Kidney epithelial cell (primary cell): Measurements from ENCODE around the gene ABHD8. TPM values are rescaled to one million over a fixed set of nuclear protein-coding genes. Genes with fewer than 3 reads are reported as not detected.

Experiments used
- DNase-seq: peaks from one replicate; pipeline ENCODE4 v3.0.0-alpha.2; 2010; ENCODE audit warnings: low read depth
- H3K27me3 ChIP-seq: 2 replicates; pipeline ENCODE4 v1.6.0; 2011; ENCODE audit warnings: low read length; ENCODE audit not compliant: control insufficient read depth, insufficient read depth
- H3K36me3 ChIP-seq: 2 replicates; pipeline ENCODE4 v1.5.1; 2011; ENCODE audit warnings: low read length; ENCODE audit not compliant: control insufficient read depth, insufficient read depth
- H3K4me3 ChIP-seq: 2 replicates; pipeline ENCODE4 v1.5.1; 2011; ENCODE audit warnings: low read depth, mild to moderate bottlenecking, control low read depth, low read length
- total RNA-seq: library from RNA; depleted of rRNA; stranded (reverse); fragments of >200 nt; gene quantifications from 2 replicates; pipeline ENCODE4 v1.2.3, GENCODE V29; 2015
- TF ChIP-seq, protein P1 (sequence below): IDR thresholded peaks from 2 replicates; pipeline ENCODE4 v1.5.1; 2011; ENCODE audit warnings: mild to moderate bottlenecking, moderate library complexity, low read length, control low read depth, inconsistent platforms; ENCODE audit not compliant: insufficient read depth, poor library complexity, severe bottlenecking

Gene ABHD8
- total RNA-seq, 1 donor from 2014 or later, result 18.6 TPM

- Histone ChIP-seq H3K27me3 (no peaks in the 10 kb centered on the region), H3K4me3 (peak overlapping the region; percentile 95), H3K36me3 (no peaks in the 10 kb centered on the region)
- DNase-seq, result no peak
- TF ChIP-seq, protein P1, sequence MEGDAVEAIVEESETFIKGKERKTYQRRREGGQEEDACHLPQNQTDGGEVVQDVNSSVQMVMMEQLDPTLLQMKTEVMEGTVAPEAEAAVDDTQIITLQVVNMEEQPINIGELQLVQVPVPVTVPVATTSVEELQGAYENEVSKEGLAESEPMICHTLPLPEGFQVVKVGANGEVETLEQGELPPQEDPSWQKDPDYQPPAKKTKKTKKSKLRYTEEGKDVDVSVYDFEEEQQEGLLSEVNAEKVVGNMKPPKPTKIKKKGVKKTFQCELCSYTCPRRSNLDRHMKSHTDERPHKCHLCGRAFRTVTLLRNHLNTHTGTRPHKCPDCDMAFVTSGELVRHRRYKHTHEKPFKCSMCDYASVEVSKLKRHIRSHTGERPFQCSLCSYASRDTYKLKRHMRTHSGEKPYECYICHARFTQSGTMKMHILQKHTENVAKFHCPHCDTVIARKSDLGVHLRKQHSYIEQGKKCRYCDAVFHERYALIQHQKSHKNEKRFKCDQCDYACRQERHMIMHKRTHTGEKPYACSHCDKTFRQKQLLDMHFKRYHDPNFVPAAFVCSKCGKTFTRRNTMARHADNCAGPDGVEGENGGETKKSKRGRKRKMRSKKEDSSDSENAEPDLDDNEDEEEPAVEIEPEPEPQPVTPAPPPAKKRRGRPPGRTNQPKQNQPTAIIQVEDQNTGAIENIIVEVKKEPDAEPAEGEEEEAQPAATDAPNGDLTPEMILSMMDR, result no peak
Measured at GRCh38 chr19:17244618-17245534, 58.3 kb downstream of the ABHD8 start.

GRCh38 chr19:17243830-17244617 lies 59.2 kb downstream of the ABHD8 start:
- Histone ChIP-seq H3K36me3 (no peaks in the 10 kb centered on the region), H3K27me3 (no peaks in the 10 kb centered on the region), H3K4me3 (peak overlapping the region; percentile 95)
- TF ChIP-seq, protein P1, result no peak
- no peak for DNase-seq

DNA sequence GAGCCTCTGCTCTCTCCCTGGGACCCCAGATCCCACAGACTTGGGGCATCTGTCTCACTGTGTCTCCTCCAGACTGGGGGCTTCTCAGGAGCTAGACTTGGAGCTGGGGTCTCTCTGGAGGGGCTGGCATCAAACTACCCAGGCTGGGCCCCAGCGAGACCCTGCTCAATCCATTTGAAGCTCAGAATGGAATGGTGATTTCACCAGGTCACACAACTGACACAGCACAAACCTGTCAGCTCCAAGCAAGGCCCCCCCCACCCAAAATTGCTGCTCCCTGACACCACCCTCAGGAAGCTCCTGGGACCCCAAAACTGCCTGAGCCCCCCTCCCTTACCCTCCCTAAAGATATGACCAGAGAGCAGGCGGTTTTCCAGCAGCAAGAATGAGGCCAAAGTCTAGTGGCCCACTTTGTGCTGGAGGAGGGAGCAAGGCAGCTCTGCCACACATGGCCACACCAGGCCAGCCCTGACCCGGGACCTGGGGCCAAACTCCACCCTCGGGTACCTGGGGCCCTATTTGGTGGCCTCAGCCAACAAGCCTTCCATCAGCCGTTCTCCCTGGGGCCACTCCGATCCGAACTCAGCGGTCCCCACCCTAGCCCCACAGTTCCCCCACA lies 59.9 kb downstream of the ABHD8 start:
- peak overlapping the region; percentile 95 for H3K4me3 ChIP-seq
- H3K27me3 ChIP-seq, result no peaks in the 10 kb centered on the region
- no peak for DNase-seq
- H3K36me3 ChIP-seq, result no peaks in the 10 kb centered on the region
- TF ChIP-seq, protein P1, result no peak

- TF ChIP-seq, protein P1, result no peak
- no peak for DNase-seq
- H3K4me3 ChIP-seq, result peak overlapping the region; percentile 95
- peaks cover 2% of the 10 kb centered on the region for H3K36me3 ChIP-seq
- H3K27me3 ChIP-seq, result no peaks in the 10 kb centered on the region
Measured at GRCh38 chr19:17242431-17243208, 60.6 kb downstream of the ABHD8 start.

Other genes with a start within 250 kb of the ABHD8 start
- 8.1 and 9.9 TPM in 2 replicates for gene HAUS8, start 228.0 kb downstream of the ABHD8 start, total RNA-seq
- 69.4 and 77.8 TPM in 2 replicates for gene MYO9B, start 227.6 kb downstream of the ABHD8 start, total RNA-seq
- 14.9 and 17.0 TPM in 2 replicates for gene USE1, start 88.1 kb downstream of the ABHD8 start, total RNA-seq
- 6.8 and 7.1 TPM in 2 replicates for gene OCEL1, start 77.2 kb downstream of the ABHD8 start, total RNA-seq
- gene NR2F6, start 57.5 kb downstream of the ABHD8 start, total RNA-seq, result 89.4 and 107 TPM in 2 replicates
- 0.27 and 0.29 TPM in 2 replicates for gene USHBP1, start 38.7 kb downstream of the ABHD8 start, total RNA-seq
- 78.4 and 101 TPM in 2 replicates for gene BABAM1, start 36.0 kb downstream of the ABHD8 start, total RNA-seq
- gene ANKLE1, start 21.5 kb downstream of the ABHD8 start, total RNA-seq, result 0.17 and 0.55 TPM in 2 replicates
- 71.0 and 125 TPM in 2 replicates for gene MRPL34, start 2.4 kb upstream of the ABHD8 start, total RNA-seq
- 47.3 and 73.4 TPM in 2 replicates for gene DDA1, start 6.1 kb upstream of the ABHD8 start, total RNA-seq
- 6.9 and 9.3 TPM in 2 replicates for gene ANO8, start 31.4 kb upstream of the ABHD8 start, total RNA-seq
- 31.8 and 38.1 TPM in 2 replicates for gene GTPBP3, start 34.1 kb upstream of the ABHD8 start, total RNA-seq
- 0.48 and 1.5 TPM in 2 replicates for gene PLVAP, start 73.9 kb upstream of the ABHD8 start, total RNA-seq
- not detected in 2 replicates for gene CCDC194, start 90.8 kb upstream of the ABHD8 start, total RNA-seq
- gene BST2, start 102.2 kb upstream of the ABHD8 start, total RNA-seq, result 38.2 and 41.4 TPM in 2 replicates
- 66.1 and 73.7 TPM in 2 replicates for gene MVB12A, start 116.6 kb upstream of the ABHD8 start, total RNA-seq
- 0.75 TPM in 1 of 2 replicates, not detected in the other for gene TMEM221, start 145.2 kb upstream of the ABHD8 start, total RNA-seq
- gene NXNL1, start 157.5 kb upstream of the ABHD8 start, total RNA-seq, result not detected in 2 replicates
- 5.7 and 9.1 TPM in 2 replicates for gene SLC27A1, start 167.1 kb upstream of the ABHD8 start, total RNA-seq
- 128 and 146 TPM in 2 replicates for gene PGLS, start 208.2 kb upstream of the ABHD8 start, total RNA-seq